Endothelial cell of umbilical vein (primary cell): ENCODE results near the gene GNAQ.

Experiments
- EZH2 ChIP-seq: IDR thresholded peaks from 2 replicates; pipeline ENCODE4 v1.6.1; 2012; ENCODE audit warnings: borderline replicate concordance, low read depth, mild to moderate bottlenecking, moderate library complexity, low read length, inconsistent platforms; ENCODE audit not compliant: severe bottlenecking
- GATA2 ChIP-seq: IDR thresholded peaks from 2 replicates; pipeline ENCODE4 v1.7.0; 2011; ENCODE audit warnings: low read depth, mild to moderate bottlenecking, moderate library complexity, mixed read lengths, low read length; ENCODE audit not compliant: insufficient read length, insufficient read depth
- POLR2A ChIP-seq: IDR thresholded peaks from 2 replicates; pipeline ENCODE4 v1.6.1; 2012; ENCODE audit warnings: low read depth, mild to moderate bottlenecking, control low read depth, low read length
- POLR2AphosphoS5 ChIP-seq: IDR thresholded peaks from 2 replicates; pipeline ENCODE4 v1.6.1; 2012; ENCODE audit warnings: low read depth, mild to moderate bottlenecking, control low read depth, low read length, moderate library complexity; ENCODE audit not compliant: insufficient read depth
- TF ChIP-seq, protein P1 (sequence below): IDR thresholded peaks from 2 replicates; pipeline ENCODE4 v1.6.1; 2011; ENCODE audit not compliant: insufficient read depth, insufficient read length
- TF ChIP-seq, protein P2 (sequence below), 2 donors: IDR thresholded peaks; 1 replicate in 1 of 2; 2 replicates in 1 of 2; pipeline ENCODE4 v1.5.1; 2011; ENCODE audit warnings: low read length in 2 of 2, mild to moderate bottlenecking in 2 of 2, moderate library complexity in 2 of 2, control low read depth in 1 of 2, inconsistent platforms in 1 of 2, low read depth in 1 of 2; ENCODE audit not compliant: insufficient read depth in 1 of 2; ENCODE audit errors: extremely low read depth in 1 of 2

- TF ChIP-seq POLR2A (no peak), EZH2 (no peak), GATA2 (no peak), POLR2AphosphoS5 (no peak)
- TF ChIP-seq, protein P1, sequence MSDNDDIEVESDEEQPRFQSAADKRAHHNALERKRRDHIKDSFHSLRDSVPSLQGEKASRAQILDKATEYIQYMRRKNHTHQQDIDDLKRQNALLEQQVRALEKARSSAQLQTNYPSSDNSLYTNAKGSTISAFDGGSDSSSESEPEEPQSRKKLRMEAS, result no peak
- TF ChIP-seq, protein P2, sequence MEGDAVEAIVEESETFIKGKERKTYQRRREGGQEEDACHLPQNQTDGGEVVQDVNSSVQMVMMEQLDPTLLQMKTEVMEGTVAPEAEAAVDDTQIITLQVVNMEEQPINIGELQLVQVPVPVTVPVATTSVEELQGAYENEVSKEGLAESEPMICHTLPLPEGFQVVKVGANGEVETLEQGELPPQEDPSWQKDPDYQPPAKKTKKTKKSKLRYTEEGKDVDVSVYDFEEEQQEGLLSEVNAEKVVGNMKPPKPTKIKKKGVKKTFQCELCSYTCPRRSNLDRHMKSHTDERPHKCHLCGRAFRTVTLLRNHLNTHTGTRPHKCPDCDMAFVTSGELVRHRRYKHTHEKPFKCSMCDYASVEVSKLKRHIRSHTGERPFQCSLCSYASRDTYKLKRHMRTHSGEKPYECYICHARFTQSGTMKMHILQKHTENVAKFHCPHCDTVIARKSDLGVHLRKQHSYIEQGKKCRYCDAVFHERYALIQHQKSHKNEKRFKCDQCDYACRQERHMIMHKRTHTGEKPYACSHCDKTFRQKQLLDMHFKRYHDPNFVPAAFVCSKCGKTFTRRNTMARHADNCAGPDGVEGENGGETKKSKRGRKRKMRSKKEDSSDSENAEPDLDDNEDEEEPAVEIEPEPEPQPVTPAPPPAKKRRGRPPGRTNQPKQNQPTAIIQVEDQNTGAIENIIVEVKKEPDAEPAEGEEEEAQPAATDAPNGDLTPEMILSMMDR (IDR thresholded peaks at IDR 0.05; ENCODE audit: extremely low read depth in 1 of 2, insufficient read depth in 1 of 2, low read depth in 1 of 2, low read length in 2 of 2), result no peak
Observed at GRCh38 chr9:77916410-77916819, 115.2 kb downstream of the GNAQ start.
